ENCODE measurements around the gene DLST. TPM values are rescaled to one million over a fixed set of nuclear protein-coding genes. Genes with fewer than 3 reads are reported as not detected.

Gene DLST
- total RNA-seq, 2 experiments from 2014 or later: 126 to 132 TPM

DNA sequence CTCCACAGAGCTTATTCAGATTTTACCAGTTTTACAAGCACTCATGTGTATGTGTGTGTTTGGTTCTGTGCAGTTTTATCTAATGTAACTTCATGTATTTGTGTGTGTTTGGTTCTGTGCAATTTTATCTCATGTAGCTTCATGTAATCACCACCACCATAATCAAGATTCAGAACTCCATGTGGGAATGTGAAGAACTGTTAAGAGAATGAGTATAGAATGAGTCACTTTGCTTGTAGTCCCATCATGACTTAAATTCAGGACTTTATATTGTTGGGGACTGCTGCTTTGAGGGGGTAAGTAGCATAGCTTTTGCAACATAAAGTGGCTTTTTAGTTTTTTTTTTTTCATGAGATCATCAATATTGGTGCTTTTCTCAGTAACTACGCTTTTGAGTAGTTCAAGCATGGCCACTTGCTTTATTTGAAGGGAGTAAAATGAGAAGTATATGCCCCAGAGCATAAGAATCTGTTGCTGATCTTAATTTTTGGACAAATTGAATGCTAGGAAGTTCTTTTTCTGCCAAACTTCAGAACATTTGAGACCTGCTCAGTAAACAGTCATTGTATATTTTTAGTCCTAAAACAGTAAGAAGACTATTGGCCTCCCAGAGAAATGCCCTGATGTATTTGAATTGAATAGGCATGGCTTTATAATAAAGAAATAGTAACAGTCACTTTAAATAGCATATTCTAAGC, 34.6 kb upstream of the DLST start:
- CTCF ChIA-PET: interaction anchor here (0.5 to 4.1 kb wide), 4 partner anchors 13 to 59 kb away, joined by 3 to 44 read pairs (median 8); no protein-coding TSS in a partner anchor
- no peaks in the 10 kb centered on the region for H3K36me3 Mint-ChIP-seq (ENCODE audit: low read depth)
- H3K27ac Mint-ChIP-seq: no peak overlapping the region
- no peaks in the 10 kb centered on the region for H3K9me3 Mint-ChIP-seq
- no peak overlapping the region for H3K4me3 Mint-ChIP-seq
- intact Hi-C loops (cut with micrococcal nuclease): no loop called here
- H3K4me1 Mint-ChIP-seq (ENCODE audit: low read depth): peaks cover 10% of the 10 kb centered on the region
- DNase-seq: no peak
- H3K27me3 Mint-ChIP-seq (ENCODE audit: low read depth): no peaks in the 10 kb centered on the region

DNA sequence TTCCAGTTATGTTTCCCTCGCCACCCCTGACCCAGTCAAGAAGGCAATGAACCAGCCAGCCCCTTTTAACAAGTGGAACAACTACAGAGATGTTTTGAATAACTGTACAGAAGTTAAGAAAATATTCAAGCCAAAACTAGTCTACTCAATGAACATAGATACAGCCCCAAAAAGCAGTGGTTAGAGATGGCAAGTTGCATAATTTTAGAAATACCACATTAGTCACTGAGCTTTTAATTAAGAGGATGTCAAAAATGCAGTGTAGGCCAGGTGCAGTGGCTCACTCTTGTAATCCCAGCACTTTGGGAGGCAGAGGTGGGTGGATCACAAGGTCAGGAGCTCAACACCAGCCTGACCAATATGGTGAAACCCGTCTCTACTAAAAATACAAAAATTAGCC, 32.9 kb upstream of the DLST start:
- intact Hi-C loops (cut with micrococcal nuclease): no loop called here
- no peaks in the 10 kb centered on the region for H3K36me3 Mint-ChIP-seq (ENCODE audit: low read depth)
- CTCF ChIA-PET: interaction anchor here (1.3 to 4.1 kb wide), 2 partner anchors 12 to 17 kb away, joined by 3 to 44 read pairs; no protein-coding TSS in a partner anchor
- H3K27me3 Mint-ChIP-seq (ENCODE audit: low read depth): no peaks in the 10 kb centered on the region
- H3K4me1 Mint-ChIP-seq (ENCODE audit: low read depth): peaks cover 12% of the 10 kb centered on the region
- DNase-seq: no peak
- H3K4me3 Mint-ChIP-seq: no peak overlapping the region
- no peak overlapping the region for H3K27ac Mint-ChIP-seq
- H3K9me3 Mint-ChIP-seq: no peaks in the 10 kb centered on the region

DNA sequence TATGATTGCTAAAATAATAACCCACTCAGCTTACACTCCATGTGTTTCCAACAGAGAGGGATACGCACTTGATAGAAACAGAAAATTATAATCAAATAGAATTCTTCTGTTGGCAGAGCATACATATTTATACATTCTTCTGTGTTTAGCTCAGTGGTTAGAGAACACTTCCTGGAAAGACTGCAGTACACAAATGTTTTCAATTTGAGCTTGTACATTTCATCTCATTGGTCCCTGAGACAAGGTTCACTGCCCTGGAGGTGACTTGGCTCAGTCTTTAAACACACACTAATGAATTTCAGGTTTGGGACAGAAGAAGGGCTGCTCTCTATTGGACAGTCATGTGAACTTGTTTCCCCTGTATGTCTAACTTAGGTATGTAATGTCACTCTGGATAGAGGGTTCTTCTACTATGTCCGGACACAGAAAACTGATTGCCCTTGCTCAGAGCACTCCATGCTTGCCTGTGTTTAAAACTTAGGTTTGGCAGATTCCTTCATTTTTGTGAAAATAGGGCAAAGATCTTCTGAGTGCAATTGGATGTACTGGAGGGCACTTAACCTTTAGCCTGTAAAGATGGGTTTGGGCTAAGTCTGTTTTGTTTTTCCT, 28.7 kb upstream of the DLST start:
- peaks cover 17% of the 10 kb centered on the region for H3K4me1 Mint-ChIP-seq (ENCODE audit: low read depth)
- intact Hi-C loops (cut with micrococcal nuclease): no loop called here
- H3K27me3 Mint-ChIP-seq (ENCODE audit: low read depth): no peaks in the 10 kb centered on the region
- H3K36me3 Mint-ChIP-seq (ENCODE audit: low read depth): no peaks in the 10 kb centered on the region
- no peak overlapping the region for H3K27ac Mint-ChIP-seq
- no peak overlapping the region for H3K4me3 Mint-ChIP-seq
- CTCF ChIA-PET: interaction anchor here (1.0 to 15.1 kb wide), 5 partner anchors 8 to 52 kb away, joined by 3 to 379 read pairs (median 10); no protein-coding TSS in a partner anchor
- H3K9me3 Mint-ChIP-seq: no peaks in the 10 kb centered on the region
- no peak for DNase-seq

DNA sequence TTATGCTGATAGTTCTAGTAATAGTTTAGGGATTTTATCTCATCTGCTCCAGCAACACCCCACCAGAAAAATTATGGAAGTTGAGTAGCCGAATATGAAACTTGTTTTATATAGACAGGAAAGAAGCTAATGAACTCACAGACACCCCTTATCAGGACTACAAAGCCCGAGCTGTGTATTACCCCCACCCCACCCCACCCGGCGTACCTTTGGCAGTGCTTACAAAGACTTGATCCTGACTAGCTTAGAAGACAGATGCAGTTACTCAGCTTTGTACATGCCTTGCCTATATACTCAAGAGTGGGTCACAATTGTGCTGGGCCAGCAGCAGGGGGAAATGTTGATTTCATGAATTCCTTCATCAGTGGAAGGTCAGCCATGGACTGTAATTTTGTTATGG, 28.1 kb upstream of the DLST start:
- intact Hi-C loops (cut with micrococcal nuclease): no loop called here
- Mint-ChIP-seq H3K4me3 (no peak overlapping the region), H3K9me3 (no peaks in the 10 kb centered on the region), H3K4me1 (ENCODE audit: low read depth) (peaks cover 17% of the 10 kb centered on the region), H3K27ac (no peak overlapping the region), H3K27me3 (ENCODE audit: low read depth) (no peaks in the 10 kb centered on the region), H3K36me3 (ENCODE audit: low read depth) (no peaks in the 10 kb centered on the region)
- no peak for DNase-seq
- CTCF ChIA-PET: interaction anchor here (1.2 to 15.1 kb wide), 4 partner anchors 14 to 51 kb away, joined by 3 to 379 read pairs (median 10); no protein-coding TSS in a partner anchor

DNA sequence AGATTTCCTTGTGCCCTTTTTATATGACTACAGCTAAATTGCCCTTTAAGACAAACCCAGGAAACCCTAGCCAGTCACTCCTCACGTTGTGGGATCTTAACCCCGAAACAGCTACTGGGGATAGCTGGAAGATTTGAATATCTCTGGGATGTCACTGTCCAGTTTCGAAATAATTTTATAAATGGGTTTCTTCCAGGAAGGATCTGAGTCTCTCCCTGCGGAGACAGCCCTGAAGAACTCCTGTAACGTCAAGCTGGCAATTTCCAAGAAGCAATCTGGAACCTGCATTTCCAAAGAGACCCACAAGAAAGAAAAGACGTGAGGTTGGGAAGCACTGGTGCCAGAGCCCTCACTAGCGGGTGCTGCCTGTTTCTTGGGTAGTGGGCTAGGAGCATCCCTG, 26.7 kb upstream of the DLST start:
- Mint-ChIP-seq H3K4me1 (ENCODE audit: low read depth) (peaks cover 17% of the 10 kb centered on the region), H3K27me3 (ENCODE audit: low read depth) (no peaks in the 10 kb centered on the region), H3K36me3 (ENCODE audit: low read depth) (no peaks in the 10 kb centered on the region), H3K9me3 (no peaks in the 10 kb centered on the region), H3K4me3 (no peak overlapping the region), H3K27ac (no peak overlapping the region)
- no peak for DNase-seq
- intact Hi-C loops (cut with micrococcal nuclease): no loop called here
- CTCF ChIA-PET: interaction anchor here (0.7 to 15.1 kb wide), 8 partner anchors 13 to 246 kb away, joined by 3 to 379 read pairs (median 4); no protein-coding TSS in a partner anchor

DNA sequence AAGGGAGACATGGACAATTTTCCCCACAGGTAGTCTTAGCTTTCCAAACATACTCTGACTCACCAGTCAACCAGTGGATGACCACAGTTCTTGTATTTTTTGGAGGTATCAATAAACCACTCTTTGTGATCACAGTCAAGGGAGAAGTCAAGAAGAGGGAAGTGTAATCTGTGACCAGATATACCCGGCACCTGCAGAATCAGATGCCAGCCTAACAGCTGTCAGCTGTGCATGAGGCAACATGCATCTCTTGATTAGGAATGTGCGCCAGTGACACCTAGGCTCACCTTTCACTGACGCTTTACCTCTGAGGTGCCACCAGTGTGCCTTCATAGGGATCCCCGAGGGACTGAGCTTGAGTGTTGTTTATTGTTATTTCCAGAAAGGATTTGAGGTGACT, 25.8 kb upstream of the DLST start:
- no peaks in the 10 kb centered on the region for H3K36me3 Mint-ChIP-seq (ENCODE audit: low read depth)
- H3K4me3 Mint-ChIP-seq: no peak overlapping the region
- DNase-seq: no peak
- H3K27ac Mint-ChIP-seq: no peak overlapping the region
- H3K4me1 Mint-ChIP-seq (ENCODE audit: low read depth): peaks cover 19% of the 10 kb centered on the region
- intact Hi-C loops (cut with micrococcal nuclease): no loop called here
- CTCF ChIA-PET: interaction anchor here (0.6 to 15.1 kb wide), 7 partner anchors 14 to 233 kb away, joined by 3 to 379 read pairs (median 4); no protein-coding TSS in a partner anchor
- H3K9me3 Mint-ChIP-seq: no peaks in the 10 kb centered on the region
- H3K27me3 Mint-ChIP-seq (ENCODE audit: low read depth): no peaks in the 10 kb centered on the region

DNA sequence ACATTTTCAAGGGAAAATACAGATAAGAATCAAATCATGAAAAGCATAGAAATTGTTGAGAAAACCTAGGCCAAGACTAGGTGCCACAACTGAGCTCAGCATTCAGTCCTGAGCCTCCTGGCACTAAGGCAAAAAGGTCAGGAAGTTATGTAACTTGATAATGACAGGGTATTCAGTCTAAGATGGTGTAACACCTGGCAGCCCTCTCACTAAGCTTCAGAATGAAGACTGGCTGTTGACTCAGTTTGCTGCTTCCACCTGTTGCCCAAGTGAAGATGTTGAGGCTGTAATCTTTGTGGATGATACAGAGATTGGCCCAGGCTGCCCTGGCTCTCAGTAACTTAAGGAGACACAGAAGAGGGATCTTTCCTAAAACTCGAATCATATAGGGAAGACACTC, 25.4 kb upstream of the DLST start:
- intact Hi-C loops (cut with micrococcal nuclease): no loop called here
- Mint-ChIP-seq H3K36me3 (ENCODE audit: low read depth) (no peaks in the 10 kb centered on the region), H3K27me3 (ENCODE audit: low read depth) (no peaks in the 10 kb centered on the region), H3K4me1 (ENCODE audit: low read depth) (peaks cover 17% of the 10 kb centered on the region), H3K4me3 (no peak overlapping the region), H3K27ac (no peak overlapping the region), H3K9me3 (no peaks in the 10 kb centered on the region)
- CTCF ChIA-PET: interaction anchor here (0.6 to 15.1 kb wide), 10 partner anchors 14 to 232 kb away, joined by 3 to 379 read pairs (median 4); no protein-coding TSS in a partner anchor
- DNase-seq: no peak

DNA sequence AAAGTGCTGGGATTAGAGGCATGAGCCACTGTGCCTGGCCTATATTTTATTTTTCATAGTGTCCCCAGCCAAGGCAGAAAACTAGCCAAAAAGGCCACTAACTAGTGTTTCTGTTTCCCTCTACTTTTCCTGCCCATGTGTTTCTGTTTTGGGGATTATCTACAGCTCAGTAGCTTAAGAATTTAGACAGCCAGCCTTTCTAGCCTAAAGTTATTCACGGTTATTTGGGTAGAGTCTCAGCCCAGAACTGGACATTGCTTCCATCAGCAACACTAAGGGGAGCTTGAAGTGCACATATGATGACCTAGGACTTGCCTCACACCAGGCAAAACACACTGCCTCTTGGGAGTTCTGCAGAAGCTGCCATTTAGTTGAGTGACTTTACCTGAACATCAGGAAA, 23.7 kb upstream of the DLST start:
- no peak for DNase-seq
- Mint-ChIP-seq H3K27me3 (ENCODE audit: low read depth) (no peaks in the 10 kb centered on the region), H3K4me1 (ENCODE audit: low read depth) (peaks cover 12% of the 10 kb centered on the region), H3K9me3 (no peaks in the 10 kb centered on the region), H3K36me3 (ENCODE audit: low read depth) (no peaks in the 10 kb centered on the region), H3K27ac (no peak overlapping the region), H3K4me3 (no peak overlapping the region)
- intact Hi-C loops (cut with micrococcal nuclease): no loop called here
- CTCF ChIA-PET: interaction anchor here (0.7 to 15.1 kb wide), 8 partner anchors 9 to 249 kb away, joined by 3 to 379 read pairs (median 5); no protein-coding TSS in a partner anchor

DNA sequence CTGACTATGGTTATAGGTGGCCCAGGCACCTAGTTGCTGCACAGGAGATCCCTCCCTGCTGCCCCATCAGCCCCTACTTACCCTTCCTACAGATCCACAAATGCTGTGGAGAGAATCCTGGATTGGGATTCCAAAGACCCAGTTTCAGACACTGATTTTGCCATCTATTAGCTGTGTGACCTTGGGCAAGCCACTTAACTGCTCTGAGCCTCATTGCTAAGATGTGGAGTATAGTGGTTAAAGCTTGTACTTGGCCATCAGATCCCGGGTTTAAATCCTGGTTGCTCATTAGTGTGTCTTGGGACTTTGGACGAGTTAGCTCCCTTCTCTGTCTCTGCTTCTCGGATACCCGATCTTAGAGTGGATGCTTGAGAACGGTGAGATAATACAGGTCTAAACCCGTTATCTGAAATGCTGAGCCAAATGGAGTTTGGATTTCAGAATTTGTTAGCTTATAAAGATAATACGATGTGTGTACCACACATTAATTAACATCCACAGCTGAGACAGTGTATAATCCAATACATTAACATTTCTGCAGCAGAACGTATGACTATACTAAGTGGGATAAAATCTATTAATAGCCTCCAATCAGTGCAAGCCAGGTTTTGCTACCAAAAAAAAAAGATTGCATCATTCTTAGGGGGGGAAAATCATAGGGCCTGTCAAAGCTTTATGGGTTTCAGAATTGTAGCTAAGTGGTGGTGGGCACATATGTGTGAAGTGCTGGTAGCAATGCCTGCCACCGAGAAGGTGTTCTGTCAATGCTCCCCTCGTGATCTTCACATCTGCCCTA, 21.8 kb upstream of the DLST start:
- intact Hi-C loops (cut with micrococcal nuclease): loop anchor here (2.0 kb wide), 1 partner anchor 443 kb away; no protein-coding TSS in a partner anchor
- Mint-ChIP-seq H3K9me3 (no peaks in the 10 kb centered on the region), H3K27ac (no peak overlapping the region), H3K36me3 (ENCODE audit: low read depth) (no peaks in the 10 kb centered on the region), H3K27me3 (ENCODE audit: low read depth) (no peaks in the 10 kb centered on the region), H3K4me3 (no peak overlapping the region), H3K4me1 (ENCODE audit: low read depth) (peaks cover 2% of the 10 kb centered on the region)
- DNase-seq: no peak
- CTCF ChIA-PET: interaction anchor here (0.6 to 15.1 kb wide), 35 partner anchors 7 to 443 kb away, joined by 3 to 379 read pairs (median 7); partner anchors contain the start of genes EIF2B2, LTBP2, PROX2 and YLPM1

DNA sequence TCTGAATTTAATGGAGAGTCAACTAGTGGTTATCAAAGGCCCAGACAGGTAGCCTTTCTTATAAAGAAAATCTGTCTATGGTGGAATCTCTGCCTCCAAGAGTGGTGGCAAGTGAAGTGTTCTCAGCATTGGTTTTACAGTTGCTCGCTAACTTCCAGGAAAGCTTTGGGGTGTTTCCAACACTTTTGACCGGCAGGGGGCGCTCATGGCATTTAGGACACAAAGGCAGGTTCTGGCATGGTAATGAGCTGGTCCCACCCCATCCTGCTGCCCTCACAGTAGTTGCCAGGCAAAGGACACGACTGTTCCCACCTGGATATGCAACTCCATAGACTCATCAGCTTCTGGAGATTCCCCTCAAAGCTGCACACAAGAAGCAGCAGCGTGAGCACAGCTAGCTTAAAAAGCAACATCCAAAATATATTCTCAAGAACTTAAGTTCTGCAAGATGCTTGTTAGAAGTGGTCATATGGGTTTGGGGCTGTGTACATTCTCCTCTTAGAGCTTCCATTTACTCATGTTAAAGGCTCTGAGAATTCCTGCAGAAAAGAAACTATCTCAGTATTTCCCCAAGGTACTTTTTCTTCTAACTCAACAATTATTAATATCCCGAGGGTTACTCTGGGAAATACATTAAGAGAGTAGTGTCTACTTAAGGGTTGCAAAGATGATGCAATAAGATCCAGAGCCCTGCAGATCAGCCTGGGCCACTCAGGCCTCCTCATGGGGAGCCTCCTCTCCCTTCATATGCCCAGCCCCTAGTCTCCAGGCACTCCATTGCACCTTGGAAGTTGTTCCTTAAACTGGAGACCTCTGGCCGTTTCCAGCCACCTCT, 20.6 kb upstream of the DLST start:
- Mint-ChIP-seq H3K4me1 (ENCODE audit: low read depth) (peaks cover 2% of the 10 kb centered on the region), H3K27me3 (ENCODE audit: low read depth) (no peaks in the 10 kb centered on the region), H3K4me3 (no peak overlapping the region), H3K36me3 (ENCODE audit: low read depth) (no peaks in the 10 kb centered on the region), H3K9me3 (no peaks in the 10 kb centered on the region), H3K27ac (no peak overlapping the region)
- CTCF ChIA-PET: interaction anchor here (0.6 to 15.1 kb wide), 57 partner anchors 9 to 701 kb away, joined by 3 to 379 read pairs (median 5); partner anchors contain the start of genes EIF2B2, MLH3, PROX2 and RPS6KL1
- peak; percentile 97 for DNase-seq
- intact Hi-C loops (cut with micrococcal nuclease): loop anchor here (1.0 to 2.0 kb wide), 3 partner anchors 44 to 442 kb away; no protein-coding TSS in a partner anchor

DNA sequence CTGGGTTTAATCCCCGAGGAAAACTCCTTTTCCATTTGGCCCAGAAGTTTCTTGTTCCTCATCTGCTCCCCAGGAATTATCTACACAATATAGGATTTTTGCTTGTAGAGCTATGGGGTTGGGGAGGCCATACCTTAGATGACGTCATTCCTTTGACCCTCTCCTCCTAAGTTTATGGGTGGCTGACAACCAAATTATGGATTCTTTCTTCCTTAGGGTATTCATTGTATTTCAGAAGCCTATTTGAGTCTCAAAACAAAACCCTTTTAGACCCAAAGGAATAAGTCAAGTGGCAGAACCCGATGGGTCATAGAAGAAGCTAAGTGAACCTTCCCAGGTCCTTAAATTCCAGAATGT, 20.0 kb upstream of the DLST start:
- intact Hi-C loops (cut with micrococcal nuclease): loop anchor here (1.0 to 2.0 kb wide), 3 partner anchors 44 to 441 kb away; no protein-coding TSS in a partner anchor
- no peak overlapping the region for H3K27ac Mint-ChIP-seq
- H3K4me1 Mint-ChIP-seq (ENCODE audit: low read depth): peaks cover 6% of the 10 kb centered on the region
- no peak for DNase-seq
- H3K4me3 Mint-ChIP-seq: no peak overlapping the region
- no peaks in the 10 kb centered on the region for H3K27me3 Mint-ChIP-seq (ENCODE audit: low read depth)
- no peaks in the 10 kb centered on the region for H3K9me3 Mint-ChIP-seq
- CTCF ChIA-PET: interaction anchor here (0.6 to 15.1 kb wide), 37 partner anchors 9 to 700 kb away, joined by 3 to 379 read pairs (median 7); partner anchors contain the start of genes EIF2B2, MLH3, PROX2 and YLPM1
- no peaks in the 10 kb centered on the region for H3K36me3 Mint-ChIP-seq (ENCODE audit: low read depth)

Measured in activated naive CD4-positive, alpha-beta T cell treated with anti-CD3 and anti-CD28 coated beads for 36 hours (primary cell).